WTC11 (cell line): ENCODE data around the gene NDUFAF8. TPM values are rescaled to one million over a fixed set of nuclear protein-coding genes. Genes with fewer than 3 reads are reported as not detected.

ENCODE experiments used
- ATAC-seq: fragments of 200-7000 bp; cut with Tn5 transposase; 2 replicates; pipeline ENCODE4 v1.10.0; 2021; ENCODE audit warnings: mild to moderate bottlenecking, moderate library complexity
- CTCF ChIA-PET: fragments of 300-600 bp; sonication (Branson Sonifier 250); formaldehyde crosslinking; loops from one replicate; lab custom pipeline; 2021; ENCODE audit warnings: antibody characterized with exemption; lab: Charles Lee
- POLR2A ChIA-PET: fragments of 350-600 bp; sonication (Branson Sonifier 250); formaldehyde crosslinking; loops from one replicate; lab custom pipeline; 2021; ENCODE audit warnings: antibody characterized with exemption; lab: Charles Lee
- DNase-seq: peaks from one replicate; pipeline ENCODE4 v3.0.0; 2021; ENCODE audit warnings: low spot score
- H3K27ac Mint-ChIP-seq: 2 replicates; pipeline ENCODE4 v1.8.0; 2021; ENCODE audit warnings: mixed read lengths
- H3K27me3 Mint-ChIP-seq: 2 replicates; pipeline ENCODE4 v1.8.0; 2021; ENCODE audit warnings: low read depth, mild to moderate bottlenecking, moderate library complexity, mixed read lengths
- H3K36me3 Mint-ChIP-seq: 2 replicates; pipeline ENCODE4 v1.8.0; 2021; ENCODE audit warnings: mixed read lengths
- H3K4me1 Mint-ChIP-seq: 2 replicates; pipeline ENCODE4 v1.8.0; 2022; ENCODE audit warnings: mixed read lengths
- H3K4me3 Mint-ChIP-seq: 2 replicates; pipeline ENCODE4 v1.8.0; 2021; ENCODE audit warnings: mild to moderate bottlenecking, moderate library complexity, mixed read lengths
- H3K9me3 Mint-ChIP-seq: 2 replicates; pipeline ENCODE4 v1.8.0; 2021; ENCODE audit warnings: mixed read lengths
- ESRRA ChIP-seq: sonication (generic); formaldehyde crosslinking; IDR thresholded peaks from 2 replicates; pipeline ENCODE4 v1.8.1; 2022; ENCODE audit warnings: mild to moderate bottlenecking, missing genetic modification reagents, borderline replicate concordance
- FOXP1 ChIP-seq: sonication (generic); formaldehyde crosslinking; IDR thresholded peaks from 2 replicates; pipeline ENCODE4 v1.8.0; 2022; ENCODE audit warnings: missing genetic modification reagents, mild to moderate bottlenecking, moderate library complexity, borderline replicate concordance
- NFE2L1 ChIP-seq: sonication (generic); formaldehyde crosslinking; IDR thresholded peaks from 2 replicates; pipeline ENCODE4 v1.8.1; 2023; ENCODE audit warnings: missing genetic modification reagents
- NR1H2 ChIP-seq: sonication (generic); formaldehyde crosslinking; IDR thresholded peaks from 2 replicates; pipeline ENCODE4 v1.9.0; 2021; ENCODE audit warnings: mild to moderate bottlenecking, moderate library complexity, missing genetic modification reagents
- SMAD4 ChIP-seq: sonication (generic); formaldehyde crosslinking; IDR thresholded peaks from 2 replicates; pipeline ENCODE4 v1.8.0; 2022; ENCODE audit warnings: mild to moderate bottlenecking, missing genetic modification reagents
- ZBTB21 ChIP-seq: sonication (generic); formaldehyde crosslinking; IDR thresholded peaks from 2 replicates; pipeline ENCODE4 v1.8.1; 2023; ENCODE audit warnings: mild to moderate bottlenecking, missing genetic modification reagents, borderline replicate concordance
- ZNF138 ChIP-seq: sonication (generic); formaldehyde crosslinking; conservative IDR thresholded peaks from 2 replicates; pipeline ENCODE4 v1.8.1; 2022; ENCODE audit warnings: mild to moderate bottlenecking, moderate library complexity, missing genetic modification reagents
- ZNF416 ChIP-seq: fragments of 250-450 bp; sonication (Bioruptor Pico); IDR thresholded peaks from 2 replicates; pipeline ENCODE4 v1.9.0; 2021; ENCODE audit warnings: mild to moderate bottlenecking, inconsistent platforms
- ZNF671 ChIP-seq: fragments of 250-450 bp; sonication (Bioruptor Pico); IDR thresholded peaks from 2 replicates; pipeline ENCODE4 v1.8.0; 2021; ENCODE audit warnings: mild to moderate bottlenecking
- total RNA-seq: library from RNA; stranded (reverse); gene quantifications from 3 replicates; pipeline ENCODE4 v1.2.3, GENCODE V29; 2021
- TF ChIP-seq, protein P1 (sequence below): fragments of 250-450 bp; sonication (Bioruptor Pico); IDR thresholded peaks from 2 replicates; pipeline ENCODE4 v2.1.2; 2022; ENCODE audit warnings: mild to moderate bottlenecking, moderate library complexity
- TF ChIP-seq, protein P2 (sequence below): sonication (generic); formaldehyde crosslinking; IDR thresholded peaks from 2 replicates; pipeline ENCODE4 v1.8.1; 2023; ENCODE audit warnings: mild to moderate bottlenecking, moderate library complexity, missing genetic modification reagents
- TF ChIP-seq, protein P3 (sequence below): fragments of 200-600 bp; IDR thresholded peaks from 2 replicates; pipeline ENCODE4 v1.8.0; 2022; ENCODE audit warnings: antibody characterized with exemption
- TF ChIP-seq, protein P4 (sequence below): fragments of 250-450 bp; sonication (Bioruptor Pico); IDR thresholded peaks from 2 replicates; pipeline ENCODE4 v1.8.0; 2021; ENCODE audit warnings: mild to moderate bottlenecking

NDUFAF8 gene
- total RNA-seq, 1 experiment from 2014 or later = 73.0 TPM

DNA sequence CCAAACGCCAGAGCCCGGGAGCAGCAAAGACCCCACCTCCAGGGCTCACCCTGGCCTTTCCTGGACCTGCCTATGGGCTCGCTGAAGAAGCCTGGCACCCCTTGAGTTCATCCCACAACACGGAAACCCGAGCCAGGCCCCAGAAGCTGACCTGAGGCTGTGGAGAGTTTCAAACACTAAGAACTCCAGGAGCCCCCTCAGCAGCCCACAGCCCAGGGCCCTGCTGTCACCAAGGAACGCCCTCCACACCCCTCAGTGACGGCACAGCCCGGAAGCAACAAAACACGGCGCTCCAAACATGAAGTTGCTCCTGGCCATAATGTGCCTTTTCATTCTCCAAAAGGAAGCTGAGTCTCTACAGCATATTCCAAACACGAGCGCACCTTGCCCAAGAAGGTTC is 46.8 kb downstream of the NDUFAF8 start:
- ChIA-PET POLR2A (no interaction called here), CTCF (interaction anchor here (0.6 to 1.6 kb wide), 4 partner anchors 79 to 233 kb away, joined by 3 to 7 read pairs (median 4); no protein-coding TSS in a partner anchor)
- H3K36me3 Mint-ChIP-seq = peaks cover 7% of the 10 kb centered on the region; the same call in 1 of the 2 replicates
- H3K27me3 Mint-ChIP-seq = no peaks in the 10 kb centered on the region
- no peak for TF ChIP-seq ZBTB21
- TF ChIP-seq FOXP1 = 0 out of 2 replicates have a peak, but pooled peaks have one; percentile 7
- DNase-seq (no peak), ATAC-seq (no peak)
- peak overlapping the region; percentile 76 for H3K27ac Mint-ChIP-seq
- no peaks in the 10 kb centered on the region for H3K9me3 Mint-ChIP-seq
- H3K4me1 Mint-ChIP-seq = 0 out of 2 replicates have a peak, but pooled peaks cover 5% of the 10 kb centered on the region
- H3K4me3 Mint-ChIP-seq = no peak overlapping the region

DNA sequence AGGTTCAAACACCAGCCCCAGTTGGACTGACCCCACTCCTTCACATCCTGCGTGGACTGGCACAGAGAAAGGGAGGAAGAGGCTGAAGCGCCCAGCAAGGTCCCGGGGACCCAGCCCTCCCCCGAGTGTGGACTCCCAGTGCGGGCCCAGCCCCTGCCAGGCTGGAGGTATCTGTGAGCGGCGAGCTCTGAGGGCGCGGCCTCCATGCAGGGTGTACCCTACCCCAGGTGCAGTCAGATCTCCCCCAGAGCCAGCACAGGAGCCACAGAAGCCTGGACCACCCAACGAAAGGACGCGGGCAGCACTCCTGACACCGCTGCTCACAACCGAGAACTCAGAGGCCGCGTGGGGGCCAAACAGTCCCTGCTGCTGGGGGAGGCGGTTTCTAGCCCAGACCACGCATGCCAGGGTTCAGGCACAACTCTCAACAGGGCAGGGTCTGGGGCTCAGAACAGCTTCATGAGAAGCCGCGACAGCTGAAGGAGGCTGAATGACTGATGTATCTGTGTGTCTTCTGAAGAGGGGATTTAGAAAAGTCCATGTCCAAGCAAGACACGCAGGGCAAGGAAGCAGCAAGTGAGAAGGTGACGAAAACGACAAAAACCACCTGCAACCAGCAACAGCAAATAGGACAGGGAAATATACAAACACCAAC is 47.5 kb downstream of the NDUFAF8 start:
- H3K27me3 Mint-ChIP-seq = no peaks in the 10 kb centered on the region
- no peaks in the 10 kb centered on the region for H3K9me3 Mint-ChIP-seq
- peaks cover 7% of the 10 kb centered on the region; the same call in 1 of the 2 replicates for H3K36me3 Mint-ChIP-seq
- no peak overlapping the region for H3K4me3 Mint-ChIP-seq
- H3K27ac Mint-ChIP-seq = peak overlapping the region; percentile 76; the same call in 1 of the 2 replicates
- ATAC-seq = no peak
- TF ChIP-seq, protein P1, sequence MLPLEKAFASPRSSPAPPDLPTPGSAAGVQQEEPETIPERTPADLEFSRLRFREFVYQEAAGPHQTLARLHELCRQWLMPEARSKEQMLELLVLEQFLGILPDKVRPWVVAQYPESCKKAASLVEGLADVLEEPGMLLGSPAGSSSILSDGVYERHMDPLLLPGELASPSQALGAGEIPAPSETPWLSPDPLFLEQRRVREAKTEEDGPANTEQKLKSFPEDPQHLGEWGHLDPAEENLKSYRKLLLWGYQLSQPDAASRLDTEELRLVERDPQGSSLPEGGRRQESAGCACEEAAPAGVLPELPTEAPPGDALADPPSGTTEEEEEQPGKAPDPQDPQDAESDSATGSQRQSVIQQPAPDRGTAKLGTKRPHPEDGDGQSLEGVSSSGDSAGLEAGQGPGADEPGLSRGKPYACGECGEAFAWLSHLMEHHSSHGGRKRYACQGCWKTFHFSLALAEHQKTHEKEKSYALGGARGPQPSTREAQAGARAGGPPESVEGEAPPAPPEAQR (CRISPR knock-in tag) = no peak
- TF ChIP-seq, protein P2, sequence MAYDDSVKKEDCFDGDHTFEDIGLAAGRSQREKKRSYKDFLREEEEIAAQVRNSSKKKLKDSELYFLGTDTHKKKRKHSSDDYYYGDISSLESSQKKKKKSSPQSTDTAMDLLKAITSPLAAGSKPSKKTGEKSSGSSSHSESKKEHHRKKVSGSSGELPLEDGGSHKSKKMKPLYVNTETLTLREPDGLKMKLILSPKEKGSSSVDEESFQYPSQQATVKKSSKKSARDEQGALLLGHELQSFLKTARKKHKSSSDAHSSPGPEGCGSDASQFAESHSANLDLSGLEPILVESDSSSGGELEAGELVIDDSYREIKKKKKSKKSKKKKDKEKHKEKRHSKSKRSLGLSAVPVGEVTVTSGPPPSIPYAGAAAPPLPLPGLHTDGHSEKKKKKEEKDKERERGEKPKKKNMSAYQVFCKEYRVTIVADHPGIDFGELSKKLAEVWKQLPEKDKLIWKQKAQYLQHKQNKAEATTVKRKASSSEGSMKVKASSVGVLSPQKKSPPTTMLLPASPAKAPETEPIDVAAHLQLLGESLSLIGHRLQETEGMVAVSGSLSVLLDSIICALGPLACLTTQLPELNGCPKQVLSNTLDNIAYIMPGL (CRISPR knock-in tag) = no peak
- TF ChIP-seq ZNF416 = no peak
- TF ChIP-seq, protein P3, sequence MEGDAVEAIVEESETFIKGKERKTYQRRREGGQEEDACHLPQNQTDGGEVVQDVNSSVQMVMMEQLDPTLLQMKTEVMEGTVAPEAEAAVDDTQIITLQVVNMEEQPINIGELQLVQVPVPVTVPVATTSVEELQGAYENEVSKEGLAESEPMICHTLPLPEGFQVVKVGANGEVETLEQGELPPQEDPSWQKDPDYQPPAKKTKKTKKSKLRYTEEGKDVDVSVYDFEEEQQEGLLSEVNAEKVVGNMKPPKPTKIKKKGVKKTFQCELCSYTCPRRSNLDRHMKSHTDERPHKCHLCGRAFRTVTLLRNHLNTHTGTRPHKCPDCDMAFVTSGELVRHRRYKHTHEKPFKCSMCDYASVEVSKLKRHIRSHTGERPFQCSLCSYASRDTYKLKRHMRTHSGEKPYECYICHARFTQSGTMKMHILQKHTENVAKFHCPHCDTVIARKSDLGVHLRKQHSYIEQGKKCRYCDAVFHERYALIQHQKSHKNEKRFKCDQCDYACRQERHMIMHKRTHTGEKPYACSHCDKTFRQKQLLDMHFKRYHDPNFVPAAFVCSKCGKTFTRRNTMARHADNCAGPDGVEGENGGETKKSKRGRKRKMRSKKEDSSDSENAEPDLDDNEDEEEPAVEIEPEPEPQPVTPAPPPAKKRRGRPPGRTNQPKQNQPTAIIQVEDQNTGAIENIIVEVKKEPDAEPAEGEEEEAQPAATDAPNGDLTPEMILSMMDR = no peak
- POLR2A ChIA-PET = no interaction called here
- 0 out of 2 replicates have a peak, but pooled peaks cover 5% of the 10 kb centered on the region for H3K4me1 Mint-ChIP-seq
- CTCF ChIA-PET = interaction anchor here (0.6 to 1.6 kb wide), 4 partner anchors 9 to 232 kb away, joined by 3 to 7 read pairs (median 4); partner anchors contain the start of gene SLC38A10
- DNase-seq = no peak

DNA sequence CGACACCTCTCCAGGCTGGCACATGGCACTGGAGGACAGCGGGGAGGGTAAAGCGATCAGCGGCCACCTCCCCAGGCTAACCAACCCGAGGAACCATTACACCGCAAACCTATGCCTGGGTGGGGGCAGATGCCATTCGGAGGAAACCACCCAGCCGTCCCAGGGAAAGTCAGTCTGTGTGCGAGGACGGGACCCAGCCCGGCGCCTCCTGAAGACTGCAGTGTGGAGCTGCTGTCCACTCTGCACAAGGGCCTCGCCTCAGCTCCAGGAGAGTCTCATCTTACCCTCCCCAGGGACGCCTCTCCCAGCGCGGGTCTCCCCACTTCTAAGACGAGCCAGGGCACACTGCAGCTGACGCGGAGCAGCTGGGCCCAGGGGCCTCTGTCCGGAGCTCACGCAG is 48.0 kb downstream of the NDUFAF8 start:
- ATAC-seq = no peak
- ChIA-PET POLR2A (no interaction called here), CTCF (interaction anchor here (0.9 to 1.5 kb wide), 3 partner anchors 8 to 78 kb away, joined by 3 to 4 read pairs (median 3); partner anchors contain the start of gene SLC38A10)
- H3K27me3 Mint-ChIP-seq = no peaks in the 10 kb centered on the region
- TF ChIP-seq, protein P4, sequence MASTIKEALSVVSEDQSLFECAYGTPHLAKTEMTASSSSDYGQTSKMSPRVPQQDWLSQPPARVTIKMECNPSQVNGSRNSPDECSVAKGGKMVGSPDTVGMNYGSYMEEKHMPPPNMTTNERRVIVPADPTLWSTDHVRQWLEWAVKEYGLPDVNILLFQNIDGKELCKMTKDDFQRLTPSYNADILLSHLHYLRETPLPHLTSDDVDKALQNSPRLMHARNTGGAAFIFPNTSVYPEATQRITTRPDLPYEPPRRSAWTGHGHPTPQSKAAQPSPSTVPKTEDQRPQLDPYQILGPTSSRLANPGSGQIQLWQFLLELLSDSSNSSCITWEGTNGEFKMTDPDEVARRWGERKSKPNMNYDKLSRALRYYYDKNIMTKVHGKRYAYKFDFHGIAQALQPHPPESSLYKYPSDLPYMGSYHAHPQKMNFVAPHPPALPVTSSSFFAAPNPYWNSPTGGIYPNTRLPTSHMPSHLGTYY (CRISPR knock-in tag) = no peak
- no peak for TF ChIP-seq ESRRA
- no peak for TF ChIP-seq NR1H2 (CRISPR knock-in tag)
- no peak for TF ChIP-seq ZNF671 (CRISPR knock-in tag)
- TF ChIP-seq, protein P2 (CRISPR knock-in tag) = no peak
- TF ChIP-seq NFE2L1 = no peak
- TF ChIP-seq SMAD4 = no peak
- no peak for TF ChIP-seq ZNF138 (CRISPR knock-in tag)
- 0 out of 2 replicates have a peak, but pooled peaks cover 5% of the 10 kb centered on the region for H3K4me1 Mint-ChIP-seq
- no peak overlapping the region for H3K4me3 Mint-ChIP-seq
- peaks cover 7% of the 10 kb centered on the region; the same call in 1 of the 2 replicates for H3K36me3 Mint-ChIP-seq
- peak overlapping the region; percentile 44; the same call in 1 of the 2 replicates for H3K27ac Mint-ChIP-seq
- no peak for DNase-seq
- H3K9me3 Mint-ChIP-seq = no peaks in the 10 kb centered on the region
